ENCODE results near the gene ATP2B2. TPM values are rescaled to one million over a fixed set of nuclear protein-coding genes. Genes with fewer than 3 reads are reported as not detected.

ATP2B2 gene
- total and polyA plus RNA-seq, 2 experiments from 2014 or later: 0.66 to 1.8 TPM

DNA sequence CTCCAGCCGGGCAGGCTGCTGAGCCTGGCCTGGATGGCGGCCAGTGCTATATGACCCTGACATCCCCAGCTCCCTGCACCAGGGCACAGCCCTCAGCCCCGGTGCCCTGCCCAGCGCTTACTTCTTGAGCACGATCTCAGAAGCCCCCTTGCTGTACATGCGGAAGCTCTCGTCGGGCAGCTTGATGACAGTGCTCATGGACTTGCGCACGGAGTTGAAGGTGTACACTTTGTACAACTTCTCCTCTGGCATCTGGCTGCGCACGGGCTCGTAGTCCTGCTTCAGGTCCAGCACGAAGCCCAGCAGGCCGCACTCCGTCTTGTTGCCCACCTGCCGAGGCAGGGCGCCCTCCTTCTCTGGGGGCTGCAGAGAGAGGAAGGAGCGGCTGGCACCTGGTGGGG, 145.6 kb downstream of the ATP2B2 start:
- WGBS (ENCODE audit: low lambda C conversion rate, missing lambda C conversion rate): 95% methylated on average over 19 of the region's 19 CpGs
- no peak overlapping the region for H3K4me3 ChIP-seq
- no peak overlapping the region for H2AFZ ChIP-seq
- H3K79me2 ChIP-seq: no peaks in the 10 kb centered on the region
- no peaks in the 10 kb centered on the region for H3K36me3 ChIP-seq (replicated peaks; ENCODE audit: insufficient read depth, low read depth)
- H3K9me3 ChIP-seq (ENCODE audit: low read depth): no peaks in the 10 kb centered on the region
- H3K4me1 ChIP-seq (ENCODE audit: insufficient read depth): no peaks in the 10 kb centered on the region
- no peak overlapping the region for H3K4me2 ChIP-seq
- TF ChIP-seq CTCF (IDR thresholded peaks at IDR 0.05; ENCODE audit: poor library complexity) (no peak), EZH2phosphoT487 (IDR thresholded peaks at IDR 0.05; ENCODE audit: low read depth, severe bottlenecking, unreplicated experiment) (no peak), EZH2 (IDR thresholded peaks at IDR 0.05; ENCODE audit: borderline replicate concordance) (no peak)
- H4K20me1 ChIP-seq (ENCODE audit: insufficient read depth, poor library complexity, severe bottlenecking): no peaks in the 10 kb centered on the region
- no peak for DNase-seq (ENCODE audit: low spot score)
- no peaks in the 10 kb centered on the region for H3K27me3 ChIP-seq
- H3K27ac ChIP-seq: no peak overlapping the region
- no peaks in the 10 kb centered on the region for H3K9me2 ChIP-seq (replicated peaks; ENCODE audit: insufficient read depth)

DNA sequence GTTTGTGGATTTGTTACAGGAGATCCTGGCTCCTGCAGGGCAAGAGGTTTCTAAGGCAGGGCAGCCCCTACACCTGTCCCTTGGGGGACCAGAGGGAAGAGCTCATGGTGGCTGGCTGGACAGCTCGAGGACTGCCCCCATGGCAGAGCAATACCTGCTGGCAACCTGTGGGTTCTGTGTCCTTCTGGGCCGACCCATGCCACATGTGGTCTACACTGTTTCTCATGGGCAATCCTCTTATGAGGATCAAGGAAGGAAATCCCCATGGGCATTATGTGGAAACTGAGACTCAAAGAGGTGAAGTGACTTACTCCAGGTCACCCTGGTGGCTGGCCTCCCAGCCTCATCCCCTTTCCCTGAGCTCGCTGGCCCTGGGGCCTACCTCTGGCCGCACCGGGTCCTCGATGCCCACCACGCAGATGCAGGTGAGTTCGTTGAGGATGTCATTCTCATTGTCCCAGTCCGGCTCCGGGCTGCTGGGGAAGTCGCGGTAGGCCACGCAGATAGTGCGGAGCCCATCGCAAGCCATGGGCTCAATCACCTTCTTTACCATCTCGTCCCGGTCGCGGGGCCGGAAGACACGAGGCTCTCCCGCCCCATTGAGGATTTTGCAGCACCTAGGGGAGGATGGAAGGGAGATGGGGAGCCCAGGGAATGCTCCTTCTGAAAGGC, 146.9 kb downstream of the ATP2B2 start:
- Histone ChIP-seq H3K4me3 (no peak overlapping the region), H3K36me3 (replicated peaks; ENCODE audit: insufficient read depth, low read depth) (no peaks in the 10 kb centered on the region), H2AFZ (no peak overlapping the region), H3K79me2 (no peaks in the 10 kb centered on the region), H3K4me1 (ENCODE audit: insufficient read depth) (no peaks in the 10 kb centered on the region), H4K20me1 (ENCODE audit: insufficient read depth, poor library complexity, severe bottlenecking) (no peaks in the 10 kb centered on the region), H3K9me3 (ENCODE audit: low read depth) (no peaks in the 10 kb centered on the region), H3K9me2 (replicated peaks; ENCODE audit: insufficient read depth) (no peaks in the 10 kb centered on the region), H3K27ac (no peak overlapping the region), H3K4me2 (no peak overlapping the region), H3K27me3 (no peaks in the 10 kb centered on the region)
- WGBS (ENCODE audit: low lambda C conversion rate, missing lambda C conversion rate): 96% methylated on average over 22 of the region's 22 CpGs
- TF ChIP-seq CTCF (IDR thresholded peaks at IDR 0.05; ENCODE audit: poor library complexity) (no peak), EZH2phosphoT487 (IDR thresholded peaks at IDR 0.05; ENCODE audit: low read depth, severe bottlenecking, unreplicated experiment) (no peak), EZH2 (IDR thresholded peaks at IDR 0.05; ENCODE audit: borderline replicate concordance) (no peak)
- DNase-seq (ENCODE audit: low spot score): no peak

- Histone ChIP-seq H3K9me2 (replicated peaks; ENCODE audit: insufficient read depth) (no peaks in the 10 kb centered on the region), H3K4me3 (no peak overlapping the region), H3K27ac (no peak overlapping the region), H3K9me3 (ENCODE audit: low read depth) (no peaks in the 10 kb centered on the region), H3K27me3 (no peaks in the 10 kb centered on the region), H3K4me2 (no peak overlapping the region), H4K20me1 (ENCODE audit: insufficient read depth, poor library complexity, severe bottlenecking) (no peaks in the 10 kb centered on the region), H2AFZ (no peak overlapping the region), H3K4me1 (ENCODE audit: insufficient read depth) (no peaks in the 10 kb centered on the region), H3K79me2 (no peaks in the 10 kb centered on the region), H3K36me3 (replicated peaks; ENCODE audit: insufficient read depth, low read depth) (no peaks in the 10 kb centered on the region)
- WGBS (ENCODE audit: low lambda C conversion rate, missing lambda C conversion rate): 62% methylated on average over 7 of the region's 7 CpGs
- no peak for TF ChIP-seq EZH2phosphoT487 (IDR thresholded peaks at IDR 0.05; ENCODE audit: low read depth, severe bottlenecking, unreplicated experiment)
- no peak for TF ChIP-seq CTCF (IDR thresholded peaks at IDR 0.05; ENCODE audit: poor library complexity)
- TF ChIP-seq EZH2 (IDR thresholded peaks at IDR 0.05; ENCODE audit: borderline replicate concordance): no peak
- peak; percentile 49 for DNase-seq (ENCODE audit: low spot score)
Measured at GRCh38 chr3:10357592-10358308, 147.6 kb downstream of the ATP2B2 start.
